Measurements from ENCODE around the gene VWA5B1.
A peak's percentile ranks its signal among the peaks of the same experiment; 100 is the strongest.

The VWA5B1 gene

DNA sequence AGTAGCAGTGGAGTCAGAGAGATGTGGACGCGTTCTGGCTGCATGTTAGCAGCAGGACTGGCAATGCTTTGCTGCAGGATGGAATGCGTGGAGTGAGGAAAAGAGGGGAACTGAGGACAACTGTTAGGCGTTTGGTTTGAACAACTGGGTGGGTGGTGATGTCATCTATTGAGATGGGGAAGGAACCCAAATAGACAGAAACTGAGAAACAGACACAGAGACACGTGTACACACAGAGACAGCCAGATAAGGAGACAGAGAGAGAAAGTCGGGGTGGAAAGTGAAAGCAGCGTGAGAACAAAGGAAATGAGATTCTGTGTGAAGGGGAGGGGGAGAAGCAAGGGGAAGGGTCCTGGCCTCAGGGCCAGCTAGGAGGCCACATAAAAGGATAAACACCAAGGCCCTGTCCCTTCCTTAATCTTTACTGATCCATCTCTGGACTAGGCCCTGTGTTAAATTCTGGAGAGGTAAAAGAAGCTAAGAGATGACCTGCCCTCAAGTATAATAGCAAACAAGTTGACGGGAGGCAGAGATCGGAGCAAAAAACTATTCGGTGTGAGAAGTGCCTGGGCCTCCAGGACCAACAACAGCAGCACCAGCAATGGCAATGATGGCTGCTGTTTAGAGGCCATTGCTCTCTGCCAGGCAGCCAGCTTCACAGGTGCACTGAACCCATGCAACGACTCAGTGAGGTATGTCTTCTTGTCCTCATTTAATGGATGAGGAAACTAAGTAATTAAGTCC is 31.6 kb downstream of the VWA5B1 start:
- no peaks in the 10 kb centered on the region for H3K9me3 Mint-ChIP-seq
- peaks cover 8 to 10% of the 10 kb centered on the region in 2 donors for H3K4me1 Mint-ChIP-seq
- ATAC-seq (replicated peaks) (peak; percentile 77 to 80), DNase-seq (no peak)
- no peak overlapping the region for H3K27ac Mint-ChIP-seq
- H3K36me3 Mint-ChIP-seq: no peaks in the 10 kb centered on the region
- no peak overlapping the region for H3K4me3 Mint-ChIP-seq
- H3K27me3 Mint-ChIP-seq: peaks cover 35 to 39% of the 10 kb centered on the region in 2 donors

DNA sequence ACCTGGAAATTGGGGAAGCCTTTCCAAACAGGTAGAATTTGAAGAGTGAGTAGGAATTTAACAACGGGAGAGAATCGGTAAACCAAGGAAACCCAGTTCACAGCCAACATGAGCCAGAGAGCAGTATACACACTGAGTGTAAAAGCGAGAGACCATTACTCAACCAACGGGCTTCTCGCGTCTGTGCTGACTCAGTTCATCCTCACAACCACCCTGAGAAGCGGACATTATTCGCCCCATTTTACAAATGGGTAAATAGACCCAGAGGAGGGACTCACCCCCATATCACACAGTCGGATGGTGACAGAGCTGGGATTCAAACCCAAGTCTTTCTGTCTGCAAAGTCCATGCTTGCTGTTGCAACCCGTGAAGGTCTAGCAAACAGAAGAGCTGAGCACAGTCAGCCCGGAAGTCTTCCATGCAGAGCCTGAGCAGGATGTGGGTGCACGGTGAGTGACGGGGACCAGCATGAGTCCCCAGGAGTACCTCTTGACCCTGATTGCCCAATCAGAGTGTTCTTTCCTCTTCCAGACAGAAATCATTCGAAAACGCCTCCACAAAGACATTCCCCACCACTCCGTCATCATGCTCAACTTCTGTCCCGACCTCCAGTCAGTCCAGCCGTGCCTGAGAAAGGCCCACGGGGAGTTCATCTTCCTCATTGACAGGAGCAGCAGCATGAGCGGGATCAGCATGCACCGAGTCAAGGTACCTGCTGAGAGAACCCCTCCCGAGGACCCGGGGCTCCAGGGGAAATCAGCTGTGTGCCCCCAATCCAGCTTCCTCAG is 32.3 kb downstream of the VWA5B1 start:
- Mint-ChIP-seq H3K27ac (no peak overlapping the region), H3K4me1 (peaks cover 8 to 10% of the 10 kb centered on the region in 2 donors), H3K4me3 (no peak overlapping the region), H3K36me3 (no peaks in the 10 kb centered on the region), H3K9me3 (no peaks in the 10 kb centered on the region), H3K27me3 (peaks cover 43 to 47% of the 10 kb centered on the region in 2 donors)
- DNase-seq (no peak), ATAC-seq (replicated peaks) (no peak)

DNA sequence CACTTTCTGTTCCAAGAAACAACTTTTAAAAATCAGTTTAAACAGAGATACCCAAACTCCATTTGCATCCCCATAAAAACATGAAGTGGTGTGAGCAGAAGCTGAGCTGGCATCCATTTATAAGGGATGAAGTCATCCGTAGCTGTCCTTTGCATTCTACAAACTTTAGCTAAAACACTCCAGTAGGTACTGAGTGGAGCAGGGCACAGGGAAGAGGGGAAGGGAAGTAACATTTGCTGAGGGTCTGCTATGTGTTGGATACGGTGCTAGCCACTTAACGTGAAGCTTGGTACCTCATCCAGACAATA is 32.9 kb downstream of the VWA5B1 start:
- Mint-ChIP-seq H3K27me3 (peaks cover 48 to 51% of the 10 kb centered on the region in 2 donors), H3K27ac (no peak overlapping the region), H3K9me3 (no peaks in the 10 kb centered on the region), H3K4me3 (no peak overlapping the region), H3K4me1 (peaks cover 8 to 10% of the 10 kb centered on the region in 2 donors), H3K36me3 (no peaks in the 10 kb centered on the region)
- no peak for ATAC-seq (replicated peaks)
- no peak for DNase-seq

DNA sequence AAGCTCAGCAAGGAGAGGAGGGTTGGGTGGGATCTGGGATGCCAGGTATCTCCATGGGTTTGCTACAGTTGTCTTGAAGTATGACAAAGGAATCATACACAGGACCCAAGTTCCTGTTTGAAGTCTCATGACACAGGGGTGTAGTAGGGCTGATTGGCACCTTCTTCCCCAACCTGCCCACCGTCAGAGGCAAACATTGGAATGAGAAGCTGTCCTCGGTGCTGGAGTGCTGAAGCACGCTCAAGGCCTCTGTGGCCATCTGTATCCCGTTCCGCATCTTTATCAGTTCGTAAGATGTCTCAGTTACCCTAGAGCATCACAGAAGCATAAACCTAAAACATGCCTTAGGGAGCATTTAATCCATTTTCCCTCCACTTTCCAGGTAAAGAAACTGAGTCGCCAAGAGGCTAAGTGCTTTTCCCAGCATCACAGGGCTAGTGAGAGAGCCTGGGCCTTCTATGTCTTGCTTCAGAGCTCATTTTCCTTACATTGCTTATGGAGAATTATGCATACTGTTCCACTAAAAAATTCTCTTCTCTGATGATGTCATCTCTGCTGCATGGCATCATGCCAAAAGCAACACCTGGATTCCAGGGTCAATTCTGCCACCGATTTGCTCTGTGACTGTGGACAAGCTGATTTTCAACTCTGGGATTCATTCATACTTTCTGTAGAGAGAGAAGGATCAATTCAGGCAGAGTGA is 34.2 kb downstream of the VWA5B1 start:
- Mint-ChIP-seq H3K4me3 (no peak overlapping the region), H3K36me3 (no peaks in the 10 kb centered on the region)

DNA sequence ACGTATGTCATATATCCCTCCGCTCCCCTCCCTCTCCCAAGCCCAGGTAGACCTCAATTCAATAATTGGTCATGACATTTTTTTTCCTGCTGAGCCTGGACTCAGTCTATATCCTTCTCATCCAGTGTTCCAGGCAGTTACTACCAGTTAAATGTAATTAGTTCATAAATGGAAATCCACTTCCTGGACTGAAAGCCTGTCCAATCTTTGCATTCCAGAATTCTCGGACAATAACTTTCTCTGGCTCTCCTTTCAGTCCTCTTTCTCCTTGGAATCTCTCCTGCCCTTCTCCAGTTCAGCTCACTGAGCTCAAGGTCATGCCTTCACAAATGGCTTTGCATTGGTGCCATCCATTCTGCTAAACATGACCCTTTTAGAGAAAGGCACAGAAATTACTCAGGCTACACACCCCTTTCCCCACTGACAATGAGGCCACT is 34.8 kb downstream of the VWA5B1 start:
- ATAC-seq (replicated peaks) (no peak), DNase-seq (no peak)
- no peaks in the 10 kb centered on the region for H3K36me3 Mint-ChIP-seq
- no peaks in the 10 kb centered on the region for H3K9me3 Mint-ChIP-seq
- H3K4me3 Mint-ChIP-seq: no peak overlapping the region
- peaks cover 46 to 48% of the 10 kb centered on the region in 2 donors for H3K27me3 Mint-ChIP-seq
- no peak overlapping the region for H3K27ac Mint-ChIP-seq
- H3K4me1 Mint-ChIP-seq: peaks cover 8 to 10% of the 10 kb centered on the region in 2 donors

More for the DNA sequence above, 34.2 kb downstream of the VWA5B1 start:
- Mint-ChIP-seq H3K27ac (no peak overlapping the region), H3K27me3 (peaks cover 46 to 48% of the 10 kb centered on the region in 2 donors), H3K9me3 (no peaks in the 10 kb centered on the region), H3K4me1 (peaks cover 8 to 10% of the 10 kb centered on the region in 2 donors)
- ATAC-seq (replicated peaks): no peak
- no peak for DNase-seq

DNA sequence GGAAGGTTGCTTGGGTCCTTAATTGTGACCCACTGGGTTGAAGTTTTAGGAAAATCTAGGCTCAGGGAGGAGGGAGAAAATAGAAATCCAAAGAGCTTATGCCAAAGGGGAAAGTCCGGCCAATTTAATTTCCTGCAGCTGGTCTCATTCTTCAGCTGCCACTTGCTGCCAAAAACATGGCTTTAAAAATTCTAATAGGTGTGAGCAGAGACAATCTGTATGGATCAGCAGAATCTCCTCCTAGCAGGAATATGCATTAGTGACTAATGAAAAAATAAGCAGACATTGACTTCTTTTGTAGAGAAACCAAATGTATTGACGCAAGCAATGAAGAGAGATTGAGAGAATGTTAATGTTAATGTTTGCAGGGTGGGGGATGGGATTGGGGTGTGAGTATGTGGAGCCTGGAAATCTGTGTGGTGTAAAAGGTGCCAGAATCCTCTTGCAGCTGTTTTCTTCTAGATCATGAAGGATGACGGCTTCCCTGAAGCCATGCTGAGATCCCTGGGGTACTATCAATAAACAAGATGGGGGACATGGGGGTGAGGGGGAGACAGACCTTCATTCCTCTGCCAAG is 35.3 kb downstream of the VWA5B1 start:
- no peak for DNase-seq
- H3K27ac Mint-ChIP-seq: no peak overlapping the region
- ATAC-seq (replicated peaks): no peak
- H3K36me3 Mint-ChIP-seq: no peaks in the 10 kb centered on the region
- H3K4me1 Mint-ChIP-seq: peaks cover 8 to 10% of the 10 kb centered on the region in 2 donors
- peaks cover 47 to 48% of the 10 kb centered on the region in 2 donors for H3K27me3 Mint-ChIP-seq
- no peak overlapping the region for H3K4me3 Mint-ChIP-seq
- H3K9me3 Mint-ChIP-seq: no peaks in the 10 kb centered on the region

DNA sequence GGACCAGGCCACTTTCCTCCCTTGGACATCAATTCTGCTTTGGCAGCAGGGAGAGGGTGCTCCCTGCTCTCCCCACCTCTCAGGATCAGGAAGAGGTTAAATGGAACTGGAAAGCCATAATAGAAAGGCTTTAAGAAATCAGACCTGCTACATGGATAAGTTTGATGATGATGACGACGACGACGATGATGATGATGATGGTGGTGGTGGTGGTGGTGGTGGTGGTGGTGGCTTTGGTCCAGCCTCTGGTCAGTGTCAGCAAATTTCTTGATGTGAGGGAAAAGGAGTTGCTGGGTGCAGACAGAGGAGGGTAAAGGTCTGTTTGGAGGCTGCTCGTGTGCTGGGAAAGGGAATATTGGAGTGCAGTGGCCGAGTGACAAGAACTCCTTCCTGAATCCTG is 36.8 kb downstream of the VWA5B1 start:
- DNase-seq (no peak), ATAC-seq (replicated peaks) (no peak)
- Mint-ChIP-seq H3K27me3 (peaks cover 40 to 41% of the 10 kb centered on the region in 2 donors), H3K27ac (no peak overlapping the region), H3K4me3 (no peak overlapping the region), H3K4me1 (no peaks in the 10 kb centered on the region), H3K9me3 (no peaks in the 10 kb centered on the region), H3K36me3 (no peaks in the 10 kb centered on the region)

DNA sequence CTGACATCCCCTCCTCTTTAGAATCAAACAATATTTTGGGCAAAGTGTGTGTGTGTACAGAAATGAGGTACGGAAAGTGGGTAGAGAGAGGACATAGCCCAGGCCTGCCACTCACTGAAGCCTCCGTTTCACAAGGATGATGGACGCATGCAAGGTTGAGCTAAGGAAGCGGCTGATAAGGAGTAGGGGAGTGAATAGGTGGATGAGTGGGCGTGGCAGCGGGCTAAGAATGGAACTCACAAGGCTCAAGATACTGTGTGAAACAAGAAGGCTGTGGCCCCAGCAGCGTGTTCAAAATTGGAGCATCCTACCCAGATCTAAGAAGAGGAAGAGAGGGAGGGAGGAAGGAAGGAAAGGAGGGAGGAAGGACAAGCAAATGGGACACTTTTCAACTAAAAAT is 37.5 kb downstream of the VWA5B1 start:
- ATAC-seq (replicated peaks) (no peak), DNase-seq (no peak)
- Mint-ChIP-seq H3K4me3 (no peak overlapping the region), H3K36me3 (no peaks in the 10 kb centered on the region), H3K27ac (no peak overlapping the region), H3K27me3 (peaks cover 40 to 42% of the 10 kb centered on the region in 2 donors), H3K9me3 (no peaks in the 10 kb centered on the region), H3K4me1 (no peaks in the 10 kb centered on the region)

DNA sequence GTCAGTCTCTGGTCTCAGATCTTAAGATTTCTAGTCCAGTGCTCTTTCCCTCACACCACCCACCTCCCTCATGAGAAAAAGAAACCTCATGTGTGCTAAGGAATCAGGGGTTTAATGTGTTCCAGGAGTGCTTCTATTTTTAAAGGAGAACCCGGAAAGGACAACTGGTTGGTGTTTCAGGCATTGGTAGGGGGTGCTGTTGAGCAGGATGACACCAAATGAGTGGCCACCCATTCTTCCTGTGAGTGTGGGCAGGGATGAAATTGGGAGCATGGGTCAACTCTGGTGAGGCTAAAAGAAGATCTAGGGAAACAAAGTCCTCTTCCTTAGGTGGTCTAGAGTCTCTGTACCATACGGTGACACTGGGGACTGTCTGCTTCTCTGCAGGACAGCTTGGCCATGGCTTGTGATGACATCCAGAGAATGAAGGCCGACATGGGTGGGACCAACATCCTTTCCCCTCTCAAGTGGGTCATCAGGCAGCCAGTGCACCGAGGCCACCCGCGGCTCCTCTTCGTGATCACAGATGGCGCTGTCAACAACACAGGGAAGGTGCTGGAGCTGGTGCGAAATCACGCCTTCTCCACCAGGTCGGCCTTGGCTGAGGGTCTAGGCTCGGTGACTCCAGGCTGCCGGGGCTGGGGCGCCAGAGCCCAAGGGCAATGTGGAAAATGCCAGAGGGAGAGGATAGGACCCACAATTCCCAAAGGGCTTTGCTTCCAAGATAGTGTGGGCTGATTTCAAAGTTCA is 39.3 kb downstream of the VWA5B1 start:
- no peak overlapping the region for H3K27ac Mint-ChIP-seq
- no peak for DNase-seq
- peaks cover 36 to 44% of the 10 kb centered on the region in 2 donors for H3K27me3 Mint-ChIP-seq
- H3K36me3 Mint-ChIP-seq: no peaks in the 10 kb centered on the region
- H3K9me3 Mint-ChIP-seq: no peaks in the 10 kb centered on the region
- H3K4me3 Mint-ChIP-seq: no peak overlapping the region
- ATAC-seq (replicated peaks): no peak
- H3K4me1 Mint-ChIP-seq: no peaks in the 10 kb centered on the region

DNA sequence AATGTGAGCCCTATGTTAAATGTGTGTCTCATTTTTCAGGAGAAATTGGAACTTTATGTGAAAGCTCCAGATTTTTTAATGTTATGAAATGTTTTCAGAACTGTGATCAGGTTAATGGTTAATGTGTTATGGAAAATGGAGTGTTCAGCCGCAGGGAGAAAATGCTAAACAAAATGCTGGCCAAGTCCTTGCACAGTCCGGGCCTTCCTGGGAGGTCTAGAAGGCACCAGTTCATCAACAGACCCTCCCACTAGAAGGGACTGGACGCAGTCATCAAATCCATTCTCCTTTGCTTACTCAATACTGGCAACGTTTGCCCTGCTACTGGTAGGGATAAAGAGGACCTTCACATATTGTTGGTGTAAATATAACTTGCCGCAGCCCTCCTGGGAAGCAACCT is 43.4 kb downstream of the VWA5B1 start:
- no peak overlapping the region for H3K4me3 Mint-ChIP-seq
- no peaks in the 10 kb centered on the region for H3K36me3 Mint-ChIP-seq
- peaks cover 31 to 41% of the 10 kb centered on the region in 2 donors for H3K27me3 Mint-ChIP-seq
- no peaks in the 10 kb centered on the region for H3K9me3 Mint-ChIP-seq
- no peak for DNase-seq
- no peaks in the 10 kb centered on the region for H3K4me1 Mint-ChIP-seq
- no peak overlapping the region for H3K27ac Mint-ChIP-seq
- no peak for ATAC-seq (replicated peaks)

DNA sequence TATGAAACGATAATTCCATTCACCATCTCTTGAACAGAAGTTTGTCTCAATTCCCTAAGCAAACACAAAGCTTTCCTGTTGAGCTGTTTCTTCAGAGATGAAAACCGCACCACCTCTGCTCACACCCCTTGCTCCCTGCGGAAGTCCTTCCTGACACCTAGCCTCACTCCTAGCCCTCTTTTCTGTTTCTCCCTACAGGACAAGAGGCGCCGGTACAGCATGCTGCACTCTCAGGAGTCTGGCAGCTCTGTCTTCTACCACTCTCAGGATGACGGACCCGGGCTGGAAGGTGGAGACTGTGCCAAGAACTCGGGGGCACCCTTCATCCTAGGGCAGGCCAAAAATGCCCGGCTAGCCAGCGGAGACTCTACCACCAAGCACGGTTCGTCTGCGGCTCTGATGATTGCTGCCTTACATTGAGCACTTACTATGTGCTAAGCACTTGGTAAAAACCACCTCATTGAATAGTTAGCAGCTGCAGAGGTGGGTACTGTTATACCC is 45.5 kb downstream of the VWA5B1 start:
- Mint-ChIP-seq H3K9me3 (no peaks in the 10 kb centered on the region), H3K27me3 (peaks cover 33% of the 10 kb centered on the region in 2 donors), H3K36me3 (no peaks in the 10 kb centered on the region), H3K4me1 (no peaks in the 10 kb centered on the region), H3K27ac (no peak overlapping the region), H3K4me3 (no peak overlapping the region)
- no peak for ATAC-seq (replicated peaks)
- DNase-seq: no peak

DNA sequence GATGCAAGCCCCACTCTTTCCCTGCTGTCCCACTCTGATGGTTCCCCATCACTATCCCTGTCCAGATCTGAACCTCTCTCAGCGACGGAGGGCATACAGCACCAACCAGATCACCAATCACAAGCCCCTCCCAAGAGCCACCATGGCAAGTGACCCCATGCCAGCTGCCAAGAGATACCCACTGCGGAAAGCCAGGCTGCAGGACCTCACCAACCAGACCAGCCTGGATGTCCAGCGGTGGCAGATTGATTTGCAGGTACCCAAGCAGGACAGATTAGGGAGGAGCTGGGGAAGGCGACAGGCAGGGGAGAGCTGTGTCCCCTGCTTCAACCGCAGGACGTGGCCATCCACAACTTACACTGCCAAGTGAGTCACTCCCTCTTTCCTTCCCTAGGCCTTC is 46.9 kb downstream of the VWA5B1 start:
- Mint-ChIP-seq H3K36me3 (no peaks in the 10 kb centered on the region), H3K4me3 (no peak overlapping the region), H3K9me3 (no peaks in the 10 kb centered on the region), H3K4me1 (no peaks in the 10 kb centered on the region), H3K27me3 (peaks cover 35 to 40% of the 10 kb centered on the region in 2 donors), H3K27ac (no peak overlapping the region)
- ATAC-seq (replicated peaks) (no peak), DNase-seq (no peak)

DNA sequence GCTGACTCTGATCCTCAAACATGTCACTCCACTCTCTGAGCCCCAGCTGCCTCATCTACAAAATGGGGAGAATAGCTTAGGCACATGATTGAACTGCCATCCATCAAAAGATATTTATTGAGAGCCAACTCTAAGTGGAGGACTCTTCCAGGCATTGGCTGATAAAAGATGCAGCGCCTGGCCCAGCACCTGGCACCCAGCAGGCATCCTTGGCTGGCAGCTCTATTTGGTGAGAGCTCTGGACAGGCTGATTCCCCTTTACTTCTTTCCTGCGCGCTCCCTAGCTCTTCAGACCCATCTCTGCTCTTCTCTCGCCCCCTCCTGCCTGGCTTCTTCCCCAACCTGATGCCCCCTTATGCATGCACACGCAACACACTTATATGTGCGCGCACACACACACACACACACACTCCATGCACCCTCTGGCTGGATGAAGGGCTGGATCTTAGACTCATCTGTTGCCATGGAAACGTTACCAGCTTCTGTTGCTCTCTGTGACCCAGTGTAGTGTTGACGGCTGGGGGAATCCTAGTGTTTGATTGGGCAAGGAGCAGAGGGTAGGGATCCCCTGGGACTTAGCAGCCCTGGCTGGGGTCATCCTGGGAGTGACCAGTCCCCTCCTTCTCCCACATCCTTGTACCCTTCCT is 49.3 kb downstream of the VWA5B1 start:
- H3K4me1 Mint-ChIP-seq: peaks cover 6 to 9% of the 10 kb centered on the region in 2 donors
- no peak for DNase-seq
- H3K27ac Mint-ChIP-seq: no peak overlapping the region
- H3K4me3 Mint-ChIP-seq: no peak overlapping the region
- H3K27me3 Mint-ChIP-seq: peaks cover 47 to 49% of the 10 kb centered on the region in 2 donors
- ATAC-seq (replicated peaks): no peak
- no peaks in the 10 kb centered on the region for H3K9me3 Mint-ChIP-seq
- peaks cover 3 to 5% of the 10 kb centered on the region in 2 donors for H3K36me3 Mint-ChIP-seq
